Measurements from ENCODE around the gene LTBP1. TPM values are rescaled to one million over a fixed set of nuclear protein-coding genes. Genes with fewer than 3 reads are reported as not detected.

LTBP1 gene
- total and polyA plus RNA-seq, 2 of the 13 experiments (the other 11 are each of a cell fraction or from before 2014, with no cell fraction given), result 0.12 to 0.22 TPM

GRCh38 chr2:33209976-33210375, 263.2 kb downstream of the LTBP1 start:
- no peak for ATAC-seq
- Histone ChIP-seq H3K4me3 (replicated peaks in 1 of 3; ENCODE audit: insufficient read depth in 1 of 3, low read depth in 2 of 3, low read length in 3 of 3) (no peak overlapping the region), H3K79me2 (ENCODE audit: insufficient read depth, low read length) (no peaks in the 10 kb centered on the region), H3K27me3 (ENCODE audit: control insufficient read depth in 1 of 2, insufficient read depth in 2 of 2, low read length in 2 of 2) (peaks cover 0 to 3% of the 10 kb centered on the region in 2 experiments; a peak in 1 of 5 replicates), H3K27ac (ENCODE audit: extremely low read length, insufficient read depth, low read length) (no peak overlapping the region), H4K20me1 (ENCODE audit: insufficient read depth, low read length) (no peaks in the 10 kb centered on the region), H2AFZ (ENCODE audit: low read length) (no peak overlapping the region), H3K9ac (ENCODE audit: insufficient read depth, low read depth, low read length) (no peak overlapping the region), H3K4me2 (ENCODE audit: low read depth, low read length) (no peak overlapping the region), H3K9me3 (ENCODE audit: low read length) (no peaks in the 10 kb centered on the region), H3K4me1 (ENCODE audit: insufficient read depth, low read length) (peaks cover 7% of the 10 kb centered on the region; the same call in 1 of the 2 replicates), H3K36me3 (replicated peaks in 1 of 2; ENCODE audit: control insufficient read depth in 1 of 2, insufficient read depth in 2 of 2, low read length in 2 of 2) (no peaks in the 10 kb centered on the region)
- no peak for FAIRE-seq
- in situ Hi-C loops (cut with HindIII; ENCODE audit: extremely low pct_ligation_motif_present, low pct_unique_long_range_greater_than_20kb) (no loop called here), intact Hi-C loops (cut with micrococcal nuclease; ENCODE audit: unreplicated experiment) (no loop called here)
- TF ChIP-seq ZNF614 (CRISPR knock-in tag; IDR thresholded peaks at IDR 0.05; ENCODE audit: borderline replicate concordance) (no peak), ZNF432 (CRISPR knock-in tag; IDR thresholded peaks at IDR 0.05; ENCODE audit: borderline replicate concordance) (no peak), NCOR1 (IDR thresholded peaks at IDR 0.05; ENCODE audit: borderline replicate concordance, low read length) (no peak), ZNF562 (CRISPR knock-in tag; IDR thresholded peaks at IDR 0.05; ENCODE audit: borderline replicate concordance) (no peak), PAX8 (CRISPR knock-in tag; IDR thresholded peaks at IDR 0.05; ENCODE audit: borderline replicate concordance) (no peak), FOXJ3 (CRISPR knock-in tag; IDR thresholded peaks at IDR 0.05; ENCODE audit: borderline replicate concordance) (no peak), ZSCAN21 (CRISPR knock-in tag; IDR thresholded peaks at IDR 0.05; ENCODE audit: borderline replicate concordance) (no peak), ATAD3A (CRISPR knock-in tag; IDR thresholded peaks at IDR 0.05) (no peak), KLF15 (CRISPR knock-in tag; IDR thresholded peaks at IDR 0.05; ENCODE audit: borderline replicate concordance) (no peak), ZNF766 (CRISPR knock-in tag; IDR thresholded peaks at IDR 0.05; ENCODE audit: borderline replicate concordance) (no peak), PRPF4 (IDR thresholded peaks at IDR 0.05; ENCODE audit: low read depth, low read length, poor library complexity, severe bottlenecking) (no peak)
- TF ChIP-seq, protein P1, sequence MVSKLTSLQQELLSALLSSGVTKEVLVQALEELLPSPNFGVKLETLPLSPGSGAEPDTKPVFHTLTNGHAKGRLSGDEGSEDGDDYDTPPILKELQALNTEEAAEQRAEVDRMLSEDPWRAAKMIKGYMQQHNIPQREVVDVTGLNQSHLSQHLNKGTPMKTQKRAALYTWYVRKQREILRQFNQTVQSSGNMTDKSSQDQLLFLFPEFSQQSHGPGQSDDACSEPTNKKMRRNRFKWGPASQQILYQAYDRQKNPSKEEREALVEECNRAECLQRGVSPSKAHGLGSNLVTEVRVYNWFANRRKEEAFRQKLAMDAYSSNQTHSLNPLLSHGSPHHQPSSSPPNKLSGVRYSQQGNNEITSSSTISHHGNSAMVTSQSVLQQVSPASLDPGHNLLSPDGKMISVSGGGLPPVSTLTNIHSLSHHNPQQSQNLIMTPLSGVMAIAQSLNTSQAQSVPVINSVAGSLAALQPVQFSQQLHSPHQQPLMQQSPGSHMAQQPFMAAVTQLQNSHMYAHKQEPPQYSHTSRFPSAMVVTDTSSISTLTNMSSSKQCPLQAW (CRISPR knock-in tag; IDR thresholded peaks at IDR 0.05), result no peak
- ChIA-PET CTCF (ENCODE audit: low intra/inter-chr PET ratio, low total read pairs) (no interaction called here), POLR2A (no interaction called here)
- BruUV-seq (replicated peaks), result no TSS peak
- 0% methylated on average over 1 of the region's 1 CpG for WGBS (ENCODE audit: low lambda C conversion rate)
- DNase-seq (ENCODE audit: low spot score), result no peak

Data from HepG2 (cell line).